Right lobe of liver (tissue), 6 donors: Measurements from ENCODE around the gene PTGS1. TPM values are rescaled to one million over a fixed set of nuclear protein-coding genes. Genes with fewer than 3 reads are reported as not detected.

ENCODE experiments used
- ATAC-seq, 4 donors: fragments of 200-7000 bp; cut with Tn5 transposase; one replicate each; pipeline ENCODE4 v1.9.1; 2020; ENCODE audit warnings: mild to moderate bottlenecking in 4 of 4, moderate library complexity in 4 of 4
- DNase-seq, 3 donors: peaks; one replicate each; pipeline ENCODE4 v3.0.0-alpha.2; 2020
- H3K27ac ChIP-seq, 3 donors: fragments of 200-600 bp; one replicate each; pipeline ENCODE4 v1.8.0; 2022
- H3K27me3 ChIP-seq, 2 donors: fragments of 200-600 bp; one replicate each; pipeline ENCODE4 v1.8.0; 2022
- H3K36me3 ChIP-seq, 4 donors: fragments of 200-600 bp; sonication (generic) in 1 of 4; one replicate each; pipeline versions ENCODE4 v1.5.1 to v1.8.0; 2017 to 2022; ENCODE audit warnings: control low read depth in 1 of 4
- H3K4me1 ChIP-seq, 4 donors: fragments of 200-600 bp; sonication (generic) in 1 of 4; one replicate each; pipeline versions ENCODE4 v1.5.1 to v1.8.0; 2017 to 2022; ENCODE audit warnings: control low read depth in 1 of 4
- H3K4me3 ChIP-seq, 3 donors: fragments of 200-600 bp; one replicate each; pipeline ENCODE4 v1.8.0; 2022
- H3K9me3 ChIP-seq, 4 donors: fragments of 200-600 bp; sonication (generic) in 1 of 4; one replicate each; pipeline versions ENCODE4 v1.5.1 to v1.8.0; 2017 to 2022; ENCODE audit warnings: control low read depth in 1 of 4
- POLR2A ChIP-seq: fragments of 450-650 bp; IDR thresholded peaks from one replicate; pipeline ENCODE4 v1.6.1; 2017; ENCODE audit warnings: antibody characterized with exemption, mild to moderate bottlenecking
- WGBS: methylation state at CpG from one replicate; pipeline ENCODE4 v1.1.6; 2018; ENCODE audit warnings: low coverage, low lambda C conversion rate; ENCODE audit not compliant: insufficient coverage; ENCODE audit errors: missing lambda C conversion rate; 5-methylcytosine and 5-hydroxymethylcytosine counted together
- intact Hi-C, 2 donors: fragments of 100-400 bp; cut with DNase I; formaldehyde crosslinking; loops; one replicate each; pipeline versions ENCODE4 v1.11.2 to v1.14.1; 2022
- total RNA-seq, 6 experiments: library from RNA; depleted of rRNA in 2 of 6; stranded (reverse); fragments of >200 nt in 2 of 6; fragmentation: NEBNext Ultra II Directional in 3 of 6; extraction: Animal tissue kit (Norgen Biotek cat#: 25700) in 3 of 6; gene quantifications; one replicate each; pipeline versions ENCODE4 v1.1.0 to v1.2.4, GENCODE V29; 2016 to 2023
- TF ChIP-seq, protein P1 (sequence below), 4 donors: fragments of 200-600 bp in 3 of 4; fragments of 450-650 bp in 1 of 4; IDR thresholded peaks; one replicate each; pipeline versions ENCODE4 v1.5.1 to v1.8.0; 2016 to 2022; ENCODE audit warnings: antibody characterized with exemption in 4 of 4, mild to moderate bottlenecking in 2 of 4
- donor health status: DM: no; HTN: yes; CAD: no.
- donor health status: DM: no; HTN: no; CAD: no.
- donor health status: DM: no; HTN: no; CAD: no.
- donor health status: DM: no; HTN: yes; CAD: no.
- donor health status: DM: no; HTN: yes; CAD: no.

PTGS1 gene
- total RNA-seq, 6 experiments from 2014 or later = 1.7 to 3.6 (median 2.4) TPM

DNA sequence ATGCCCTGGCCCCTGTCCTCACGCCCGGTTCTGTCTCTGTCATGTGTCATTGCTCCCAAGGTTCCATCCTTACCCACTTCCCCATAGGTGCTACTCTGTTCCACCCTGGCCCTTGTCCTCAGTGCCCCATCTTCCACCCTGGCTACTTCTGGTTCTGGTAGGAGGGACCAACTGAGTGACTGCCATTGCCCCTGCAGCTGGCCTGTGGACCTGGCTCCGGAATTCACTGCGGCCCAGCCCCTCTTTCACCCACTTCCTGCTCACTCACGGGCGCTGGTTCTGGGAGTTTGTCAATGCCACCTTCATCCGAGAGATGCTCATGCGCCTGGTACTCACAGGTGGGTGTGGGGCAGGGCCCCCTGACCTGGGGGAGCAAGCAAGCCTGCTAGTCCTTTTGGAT is 7.4 kb downstream of the PTGS1 start:
- H3K9me3 ChIP-seq = no peaks in the 10 kb centered on the region
- intact Hi-C loops = no loop called here
- ATAC-seq (no peak), DNase-seq (peak in 1 of 3 donors; percentile 31)
- H3K4me1 ChIP-seq = peaks cover 0 to 15% (median 0%) of the 10 kb centered on the region in 4 donors
- no peaks in the 10 kb centered on the region for H3K27me3 ChIP-seq
- H3K36me3 ChIP-seq = no peaks in the 10 kb centered on the region
- TF ChIP-seq POLR2A = no peak
- TF ChIP-seq, protein P1, sequence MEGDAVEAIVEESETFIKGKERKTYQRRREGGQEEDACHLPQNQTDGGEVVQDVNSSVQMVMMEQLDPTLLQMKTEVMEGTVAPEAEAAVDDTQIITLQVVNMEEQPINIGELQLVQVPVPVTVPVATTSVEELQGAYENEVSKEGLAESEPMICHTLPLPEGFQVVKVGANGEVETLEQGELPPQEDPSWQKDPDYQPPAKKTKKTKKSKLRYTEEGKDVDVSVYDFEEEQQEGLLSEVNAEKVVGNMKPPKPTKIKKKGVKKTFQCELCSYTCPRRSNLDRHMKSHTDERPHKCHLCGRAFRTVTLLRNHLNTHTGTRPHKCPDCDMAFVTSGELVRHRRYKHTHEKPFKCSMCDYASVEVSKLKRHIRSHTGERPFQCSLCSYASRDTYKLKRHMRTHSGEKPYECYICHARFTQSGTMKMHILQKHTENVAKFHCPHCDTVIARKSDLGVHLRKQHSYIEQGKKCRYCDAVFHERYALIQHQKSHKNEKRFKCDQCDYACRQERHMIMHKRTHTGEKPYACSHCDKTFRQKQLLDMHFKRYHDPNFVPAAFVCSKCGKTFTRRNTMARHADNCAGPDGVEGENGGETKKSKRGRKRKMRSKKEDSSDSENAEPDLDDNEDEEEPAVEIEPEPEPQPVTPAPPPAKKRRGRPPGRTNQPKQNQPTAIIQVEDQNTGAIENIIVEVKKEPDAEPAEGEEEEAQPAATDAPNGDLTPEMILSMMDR (IDR thresholded peaks at IDR 0.05) = no peak
- no peak overlapping the region for H3K27ac ChIP-seq
- H3K4me3 ChIP-seq = no peak overlapping the region
- 76% methylated on average over 8 of the region's 8 CpGs for WGBS

GRCh38 chr9:122379340-122379739 is 8.5 kb downstream of the PTGS1 start:
- ATAC-seq = no peak
- TF ChIP-seq, protein P1 (IDR thresholded peaks at IDR 0.05) = peak in 1 of 4 donors; percentile 25
- no peak for TF ChIP-seq POLR2A

DNA sequence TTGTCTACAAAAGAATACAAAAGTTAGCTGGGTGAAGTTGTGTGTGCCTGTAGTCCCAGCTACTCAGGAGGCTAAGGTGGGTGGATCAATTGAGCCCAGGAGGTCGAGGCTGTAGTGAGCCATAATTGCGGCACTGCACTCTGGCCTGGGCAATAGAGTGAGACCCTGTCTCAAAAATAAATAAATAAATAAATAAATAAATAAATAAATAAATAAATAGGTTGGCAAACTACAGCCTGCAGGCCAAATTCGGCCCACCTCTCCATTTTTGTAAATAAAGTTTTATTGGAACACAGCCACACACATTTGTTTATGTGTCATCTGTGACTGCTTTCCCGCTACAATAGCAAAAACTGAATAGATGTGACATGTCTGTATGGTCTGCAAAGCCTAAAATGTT is 9.5 kb downstream of the PTGS1 start:
- no peaks in the 10 kb centered on the region for H3K9me3 ChIP-seq
- H3K27me3 ChIP-seq = no peaks in the 10 kb centered on the region
- no peak for TF ChIP-seq POLR2A
- TF ChIP-seq, protein P1 (IDR thresholded peaks at IDR 0.05) = no peak
- WGBS = 87% methylated on average over 4 of the region's 4 CpGs
- no peaks in the 10 kb centered on the region for H3K36me3 ChIP-seq
- intact Hi-C loops = no loop called here
- peaks cover 0 to 13% (median 0%) of the 10 kb centered on the region in 4 donors for H3K4me1 ChIP-seq
- no peak for DNase-seq
- H3K4me3 ChIP-seq = no peak overlapping the region
- ATAC-seq = no peak
- no peak overlapping the region for H3K27ac ChIP-seq

More at GRCh38 chr9:122379340-122379739, 8.5 kb downstream of the PTGS1 start:
- Histone ChIP-seq H3K36me3 (no peaks in the 10 kb centered on the region), H3K4me3 (no peak overlapping the region), H3K4me1 (peaks cover 0 to 15% (median 0%) of the 10 kb centered on the region in 4 donors), H3K27ac (no peak overlapping the region), H3K9me3 (no peaks in the 10 kb centered on the region), H3K27me3 (no peaks in the 10 kb centered on the region)
- no CpG with 5 or more reads among the region's 1 CpG for WGBS
- DNase-seq = peak in 1 of 3 donors; percentile 17
- intact Hi-C loops = no loop called here

- 93% methylated on average over 10 of the region's 14 CpGs for WGBS
- Histone ChIP-seq H3K4me1 (peaks cover 0 to 5% (median 0%) of the 10 kb centered on the region in 4 donors), H3K4me3 (no peak overlapping the region), H3K27me3 (no peaks in the 10 kb centered on the region), H3K9me3 (no peaks in the 10 kb centered on the region), H3K36me3 (no peaks in the 10 kb centered on the region), H3K27ac (no peak overlapping the region)
- intact Hi-C loops = no loop called here
- ATAC-seq (peak in 1 of 4 donors; percentile 13), DNase-seq (peak in 1 of 3 donors; percentile 38)
- no peak for TF ChIP-seq POLR2A
- TF ChIP-seq, protein P1 (IDR thresholded peaks at IDR 0.05) = no peak
Observed at GRCh38 chr9:122381206-122381950, 10.6 kb downstream of the PTGS1 start.
